H9 (cell line): Measurements from ENCODE around the gene PNMA8A. TPM values are rescaled to one million over a fixed set of nuclear protein-coding genes. Genes with fewer than 3 reads are reported as not detected.
A peak's percentile ranks its signal among the peaks of the same experiment; 100 is the strongest.

Source experiments
- DNase-seq: peaks from one replicate; pipeline ENCODE4 v3.0.0-alpha.2; 2017
- H2AFZ ChIP-seq: one replicate; pipeline ENCODE4 v1.6.1; 2013; ENCODE audit warnings: mild to moderate bottlenecking, low read length, control low read depth, moderate library complexity
- H2AK5ac ChIP-seq: 2 replicates; pipeline ENCODE4 v1.6.1; 2013; ENCODE audit warnings: low read length, control low read depth, mixed read lengths; ENCODE audit not compliant: insufficient read length
- H2BK120ac ChIP-seq: one replicate; pipeline ENCODE4 v1.6.1; 2013; ENCODE audit warnings: low read depth, mild to moderate bottlenecking, low read length, control low read depth, inconsistent platforms; ENCODE audit not compliant: poor library complexity, severe bottlenecking
- H2BK12ac ChIP-seq: 2 replicates; pipeline ENCODE4 v1.6.1; 2013; ENCODE audit warnings: low read length, control low read depth, mixed read lengths, low read depth; ENCODE audit not compliant: insufficient read length
- H2BK15ac ChIP-seq: 2 replicates; pipeline ENCODE4 v1.6.1; 2013; ENCODE audit warnings: low read depth, low read length, control low read depth
- H2BK20ac ChIP-seq: one replicate; pipeline ENCODE4 v1.6.1; 2013; ENCODE audit warnings: low read depth, mild to moderate bottlenecking, low read length, control low read depth, inconsistent platforms; ENCODE audit not compliant: poor library complexity, severe bottlenecking
- H2BK5ac ChIP-seq: 2 replicates; pipeline ENCODE4 v1.6.1; 2013; ENCODE audit warnings: low read length, control low read depth, mixed read lengths; ENCODE audit not compliant: insufficient read length
- H3K14ac ChIP-seq: 2 replicates; pipeline ENCODE4 v1.6.1; 2013; ENCODE audit warnings: low read length, control low read depth; ENCODE audit not compliant: insufficient read depth
- H3K18ac ChIP-seq: 2 replicates; pipeline ENCODE4 v1.6.1; 2013; ENCODE audit warnings: low read depth, mild to moderate bottlenecking, mixed read lengths, low read length, control low read depth; ENCODE audit not compliant: insufficient read length
- H3K23ac ChIP-seq: 2 replicates; pipeline ENCODE4 v1.6.1; 2013; ENCODE audit warnings: low read length, control low read depth, mixed read lengths, low read depth; ENCODE audit not compliant: insufficient read length
- H3K23me2 ChIP-seq: 2 replicates; pipeline ENCODE4 v1.6.1; 2013; ENCODE audit warnings: low read depth, mild to moderate bottlenecking, mixed read lengths, low read length, control low read depth; ENCODE audit not compliant: insufficient read length, poor library complexity, severe bottlenecking
- H3K27ac ChIP-seq: 2 replicates; pipeline ENCODE4 v1.5.1; 2013; ENCODE audit warnings: low read length, control low read depth, mixed read lengths, low read depth; ENCODE audit not compliant: insufficient read length
- H3K27me3 ChIP-seq: 2 replicates; pipeline ENCODE4 v1.6.1; 2013; ENCODE audit warnings: low read length, control low read depth, inconsistent platforms; ENCODE audit not compliant: insufficient read depth
- H3K4ac ChIP-seq: 2 replicates; pipeline ENCODE4 v1.6.1; 2013; ENCODE audit warnings: low read depth, mild to moderate bottlenecking, control low read depth, inconsistent platforms, low read length, moderate library complexity
- H3K4me1 ChIP-seq: 2 replicates; pipeline ENCODE4 v1.6.1; 2013; ENCODE audit warnings: low read length, control low read depth, inconsistent platforms; ENCODE audit not compliant: insufficient read depth
- H3K4me2 ChIP-seq: 2 replicates; pipeline ENCODE4 v1.6.1; 2013; ENCODE audit warnings: low read length, control low read depth, mixed read lengths; ENCODE audit not compliant: insufficient read length, insufficient read depth
- H3K56ac ChIP-seq: 2 replicates; pipeline ENCODE4 v1.6.1; 2013; ENCODE audit warnings: low read depth, mild to moderate bottlenecking, mixed read lengths, low read length, control low read depth; ENCODE audit not compliant: insufficient read length
- H3K79me1 ChIP-seq: 2 replicates; pipeline ENCODE4 v1.6.1; 2013; ENCODE audit warnings: low read depth, mild to moderate bottlenecking, moderate library complexity, low read length, control low read depth, inconsistent platforms; ENCODE audit not compliant: insufficient read depth, poor library complexity, severe bottlenecking
- H3K79me2 ChIP-seq: 2 replicates; pipeline ENCODE4 v1.6.1; 2013; ENCODE audit warnings: low read length, control low read depth, inconsistent platforms; ENCODE audit not compliant: insufficient read depth
- H3K9ac ChIP-seq: 2 replicates; pipeline ENCODE4 v1.6.1; 2013; ENCODE audit warnings: low read length, control low read depth, mixed read lengths; ENCODE audit not compliant: insufficient read length; ENCODE audit errors: extremely low read depth
- H3K9me3 ChIP-seq: one replicate; pipeline ENCODE4 v1.6.1; 2013; ENCODE audit warnings: low read depth, low read length, inconsistent platforms; ENCODE audit not compliant: control insufficient read depth
- H3T11ph ChIP-seq: one replicate; pipeline ENCODE4 v1.6.1; 2013; ENCODE audit warnings: mild to moderate bottlenecking, low read length, control low read depth, inconsistent platforms
- H4K20me1 ChIP-seq: one replicate; pipeline ENCODE4 v1.6.1; 2013; ENCODE audit not compliant: control insufficient read depth, insufficient read length, insufficient read depth
- H4K5ac ChIP-seq: 2 replicates; pipeline ENCODE4 v1.6.1; 2013; ENCODE audit warnings: low read depth, mild to moderate bottlenecking, mixed read lengths, low read length, control low read depth; ENCODE audit not compliant: insufficient read length
- H4K8ac ChIP-seq: replicated peaks from 2 replicates; pipeline ENCODE4 v1.6.1; 2013; ENCODE audit warnings: low read length, control low read depth, mixed read lengths, low read depth; ENCODE audit not compliant: insufficient read length
- H4K91ac ChIP-seq: 2 replicates; pipeline ENCODE4 v1.6.1; 2013; ENCODE audit warnings: low read depth, mild to moderate bottlenecking, moderate library complexity, mixed read lengths, low read length, control low read depth; ENCODE audit not compliant: insufficient read length
- H3K27ac Mint-ChIP-seq, 3 experiments: 2 replicates in 2 of 3; 3 replicates in 1 of 3; pipeline ENCODE4 v1.8.0; 2020 to 2021; ENCODE audit warnings: mixed read lengths in 3 of 3, mild to moderate bottlenecking in 1 of 3, moderate library complexity in 1 of 3
- H3K27me3 Mint-ChIP-seq: 2 replicates; pipeline ENCODE4 v1.8.0; 2021; ENCODE audit warnings: low read depth, mild to moderate bottlenecking, moderate library complexity, mixed read lengths
- H3K36me3 Mint-ChIP-seq, 3 experiments: 2 replicates in 2 of 3; 3 replicates in 1 of 3; pipeline ENCODE4 v1.8.0; 2020 to 2021; ENCODE audit warnings: low read depth in 3 of 3, mixed read lengths in 3 of 3; ENCODE audit not compliant: insufficient read depth in 1 of 3
- H3K4me1 Mint-ChIP-seq, 2 experiments: 2 replicates each; pipeline ENCODE4 v1.8.0; 2020; ENCODE audit warnings: mixed read lengths in 2 of 2
- H3K4me3 Mint-ChIP-seq, 2 experiments: 2 replicates in 1 of 2; 3 replicates in 1 of 2; pipeline ENCODE4 v1.8.0; 2020 to 2021; ENCODE audit warnings: mild to moderate bottlenecking in 2 of 2, mixed read lengths in 2 of 2, moderate library complexity in 1 of 2
- H3K9me3 Mint-ChIP-seq, 2 experiments: 2 replicates in 1 of 2; 3 replicates in 1 of 2; pipeline ENCODE4 v1.8.0; 2020; ENCODE audit warnings: mild to moderate bottlenecking in 2 of 2, mixed read lengths in 2 of 2, moderate library complexity in 1 of 2
- WGBS: extraction: QIAGEN DNeasy Blood & Tissue Kit; methylation state at CpG from one replicate; pipeline ENCODE4 v1.1.7; 2013; ENCODE audit warnings: missing lambda C conversion rate, low lambda C conversion rate, mixed read lengths; ENCODE audit not compliant: insufficient read length; ENCODE audit errors: extremely low coverage; 5-methylcytosine and 5-hydroxymethylcytosine counted together
- total RNA-seq: library from RNA; stranded (reverse); gene quantifications from 2 replicates; pipeline ENCODE4 v1.2.1, GENCODE V29; 2021
- TF ChIP-seq, protein P1 (sequence below): fragments of 200-600 bp; sonication (generic); conservative IDR thresholded peaks from 3 replicates; pipeline ENCODE4 v1.8.0; 2021; ENCODE audit warnings: antibody characterized with exemption, mild to moderate bottlenecking

PNMA8A gene
- total RNA-seq, 1 experiment from 2014 or later, result 22.6 TPM

DNA sequence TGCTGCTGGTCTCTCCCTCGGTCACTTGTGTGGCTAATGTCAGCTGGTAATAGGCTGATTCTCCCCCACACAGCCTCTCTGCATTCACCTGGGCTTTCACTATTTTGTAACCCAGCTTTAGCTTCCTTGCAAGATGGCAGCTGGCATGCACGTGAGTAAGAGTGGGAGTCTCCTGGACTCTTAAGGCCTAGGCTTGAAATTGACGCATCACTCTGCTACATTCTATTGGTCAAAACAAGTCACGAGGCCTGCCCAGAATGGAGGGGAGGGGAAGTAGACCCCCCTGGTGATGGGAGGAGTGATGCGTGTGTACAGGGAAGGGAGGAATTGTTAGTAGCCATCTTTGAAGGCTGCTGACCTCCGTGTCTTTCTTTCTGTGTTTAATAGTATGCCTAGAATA is 49.3 kb upstream of the PNMA8A start:
- H3K18ac ChIP-seq, result no peak overlapping the region
- H2BK12ac ChIP-seq, result no peak overlapping the region
- H3K56ac ChIP-seq, result no peak overlapping the region
- Mint-ChIP-seq H3K4me3 (no peak overlapping the region), H3K36me3 (no peaks in the 10 kb centered on the region; a peak in 2 of 7 replicates), H3K27ac (no peak overlapping the region), H3K27me3 (peaks cover 3% of the 10 kb centered on the region), H3K4me1 (peaks cover 2 to 3% of the 10 kb centered on the region in 2 experiments; a peak in 2 of 4 replicates), H3K9me3 (no peaks in the 10 kb centered on the region; a peak in 2 of 5 replicates)
- H3K23ac ChIP-seq, result no peak overlapping the region
- no peaks in the 10 kb centered on the region for H3K9me3 ChIP-seq
- H4K20me1 ChIP-seq, result no peaks in the 10 kb centered on the region
- no peak overlapping the region for H2AFZ ChIP-seq
- no peak overlapping the region for H4K5ac ChIP-seq
- no CpG with 5 or more reads among the region's 6 CpGs for WGBS
- H3K4ac ChIP-seq, result no peak overlapping the region
- TF ChIP-seq, protein P1, sequence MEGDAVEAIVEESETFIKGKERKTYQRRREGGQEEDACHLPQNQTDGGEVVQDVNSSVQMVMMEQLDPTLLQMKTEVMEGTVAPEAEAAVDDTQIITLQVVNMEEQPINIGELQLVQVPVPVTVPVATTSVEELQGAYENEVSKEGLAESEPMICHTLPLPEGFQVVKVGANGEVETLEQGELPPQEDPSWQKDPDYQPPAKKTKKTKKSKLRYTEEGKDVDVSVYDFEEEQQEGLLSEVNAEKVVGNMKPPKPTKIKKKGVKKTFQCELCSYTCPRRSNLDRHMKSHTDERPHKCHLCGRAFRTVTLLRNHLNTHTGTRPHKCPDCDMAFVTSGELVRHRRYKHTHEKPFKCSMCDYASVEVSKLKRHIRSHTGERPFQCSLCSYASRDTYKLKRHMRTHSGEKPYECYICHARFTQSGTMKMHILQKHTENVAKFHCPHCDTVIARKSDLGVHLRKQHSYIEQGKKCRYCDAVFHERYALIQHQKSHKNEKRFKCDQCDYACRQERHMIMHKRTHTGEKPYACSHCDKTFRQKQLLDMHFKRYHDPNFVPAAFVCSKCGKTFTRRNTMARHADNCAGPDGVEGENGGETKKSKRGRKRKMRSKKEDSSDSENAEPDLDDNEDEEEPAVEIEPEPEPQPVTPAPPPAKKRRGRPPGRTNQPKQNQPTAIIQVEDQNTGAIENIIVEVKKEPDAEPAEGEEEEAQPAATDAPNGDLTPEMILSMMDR, result no peak
- no peak overlapping the region for H2BK20ac ChIP-seq
- H3K4me2 ChIP-seq, result no peak overlapping the region
- no peak overlapping the region for H2BK15ac ChIP-seq
- H3K79me2 ChIP-seq, result no peaks in the 10 kb centered on the region
- no peak overlapping the region for H2AK5ac ChIP-seq
- no peaks in the 10 kb centered on the region for H3K79me1 ChIP-seq
- no peak overlapping the region for H4K91ac ChIP-seq
- no peaks in the 10 kb centered on the region for H3K23me2 ChIP-seq
- no peak overlapping the region for H3K9ac ChIP-seq
- H2BK5ac ChIP-seq, result no peak overlapping the region
- H3T11ph ChIP-seq, result no peak overlapping the region
- no peak overlapping the region for H3K14ac ChIP-seq
- no peak overlapping the region for H3K27ac ChIP-seq
- H2BK120ac ChIP-seq, result no peak overlapping the region
- H3K27me3 ChIP-seq, result no peaks in the 10 kb centered on the region
- DNase-seq, result peak; percentile 51
- no peak overlapping the region for H4K8ac ChIP-seq
- H3K4me1 ChIP-seq, result no peaks in the 10 kb centered on the region
